GM18873 (cell line): ENCODE data around the gene TMEM178B.

ENCODE experiments used
- ATAC-seq: cut with Tn5 transposase; IDR thresholded peaks from one replicate; pipeline ENCODE4 v1.9.1; 2021; ENCODE audit warnings: mild to moderate bottlenecking, moderate library complexity, moderate number of reproducible peaks; ENCODE audit not compliant: unreplicated experiment, low FRiP score

TMEM178B gene

DNA sequence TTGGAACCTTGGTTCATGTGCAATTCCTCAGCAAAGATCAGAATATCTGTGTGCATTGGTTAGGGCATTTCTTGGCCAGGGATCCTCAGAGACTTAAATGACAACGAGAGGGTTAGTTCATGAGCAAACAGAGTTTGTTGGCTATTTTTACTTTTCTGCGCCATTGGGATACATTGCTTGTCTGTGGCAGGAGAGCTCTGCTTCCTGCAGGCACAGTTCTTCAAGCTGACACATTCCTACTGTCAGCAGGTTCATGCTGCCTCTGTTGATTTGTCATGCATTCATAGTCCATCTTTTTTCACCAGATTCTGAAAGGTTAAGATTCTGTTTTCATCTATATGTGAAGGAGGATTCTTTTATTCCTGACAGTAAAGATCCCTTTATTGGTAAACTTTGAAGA, 139.4 kb downstream of the TMEM178B start:
- no peak for ATAC-seq

DNA sequence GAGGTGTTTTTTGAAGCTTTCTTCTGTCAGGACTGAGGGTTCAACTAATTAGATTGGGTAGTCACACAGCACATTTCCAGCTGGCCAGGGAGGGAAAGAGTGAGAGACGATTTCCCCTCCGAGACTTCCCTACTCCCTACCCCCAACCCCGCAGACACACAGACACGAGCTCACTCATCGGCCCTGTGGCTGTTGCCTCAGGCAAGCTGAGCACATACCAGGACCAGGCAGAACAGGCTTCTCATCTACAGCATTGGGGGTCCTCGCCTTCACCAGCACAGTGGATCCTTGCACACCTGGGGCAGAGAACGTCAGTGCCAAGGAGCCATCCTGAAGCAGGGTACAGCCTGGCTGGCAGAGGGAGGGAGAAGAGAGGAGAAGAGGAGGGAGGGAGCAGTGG, 144.1 kb downstream of the TMEM178B start:
- no peak for ATAC-seq

DNA sequence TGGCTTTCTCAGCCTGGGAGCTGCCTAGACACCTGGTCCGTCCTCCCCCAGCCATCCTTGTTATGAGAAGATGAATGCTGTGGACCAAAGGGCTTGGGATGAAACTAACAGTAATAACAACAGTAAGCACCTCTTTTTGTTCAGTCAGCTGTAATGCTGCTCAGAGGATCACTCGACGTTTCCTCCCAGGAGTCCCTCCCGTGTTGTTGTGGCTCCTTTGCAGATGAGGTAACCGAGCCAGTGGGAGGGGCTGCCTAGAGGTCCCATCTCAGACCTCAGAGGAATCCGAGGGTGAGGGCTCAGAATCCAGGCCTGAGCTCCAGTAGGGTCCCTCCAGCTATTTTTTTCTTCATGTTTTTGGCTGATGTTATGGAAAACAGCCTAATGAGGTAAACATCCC, 145.1 kb downstream of the TMEM178B start:
- ATAC-seq, result no peak

DNA sequence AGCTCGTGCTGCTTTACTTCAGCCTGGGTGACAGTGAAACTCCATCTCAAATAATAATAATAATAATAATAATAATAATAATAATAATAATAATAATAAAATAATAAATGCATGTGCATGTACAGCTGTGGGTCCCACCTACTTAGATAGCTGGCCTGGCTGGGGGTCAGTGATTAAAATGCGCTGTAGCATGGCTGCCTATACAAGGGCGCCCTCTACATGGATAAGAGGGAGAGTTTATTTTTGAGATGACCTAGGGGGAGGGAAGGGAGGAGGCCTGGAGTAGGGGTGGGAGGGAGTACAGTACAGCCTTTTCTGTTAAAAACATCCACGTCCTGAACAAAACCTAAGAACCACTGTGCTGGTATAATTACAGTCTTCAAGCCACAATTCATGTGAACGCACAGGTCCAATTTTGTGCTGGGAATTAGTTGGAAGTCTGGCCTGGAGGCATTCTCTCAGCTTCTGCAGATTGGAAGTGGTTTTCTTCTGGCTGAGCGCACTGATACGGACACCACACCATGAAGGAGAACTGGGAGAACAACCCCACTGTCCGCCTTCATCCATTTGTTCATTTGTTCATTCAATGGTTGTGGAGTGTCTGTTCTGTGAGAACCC, 146.5 kb downstream of the TMEM178B start:
- ATAC-seq, result no peak

DNA sequence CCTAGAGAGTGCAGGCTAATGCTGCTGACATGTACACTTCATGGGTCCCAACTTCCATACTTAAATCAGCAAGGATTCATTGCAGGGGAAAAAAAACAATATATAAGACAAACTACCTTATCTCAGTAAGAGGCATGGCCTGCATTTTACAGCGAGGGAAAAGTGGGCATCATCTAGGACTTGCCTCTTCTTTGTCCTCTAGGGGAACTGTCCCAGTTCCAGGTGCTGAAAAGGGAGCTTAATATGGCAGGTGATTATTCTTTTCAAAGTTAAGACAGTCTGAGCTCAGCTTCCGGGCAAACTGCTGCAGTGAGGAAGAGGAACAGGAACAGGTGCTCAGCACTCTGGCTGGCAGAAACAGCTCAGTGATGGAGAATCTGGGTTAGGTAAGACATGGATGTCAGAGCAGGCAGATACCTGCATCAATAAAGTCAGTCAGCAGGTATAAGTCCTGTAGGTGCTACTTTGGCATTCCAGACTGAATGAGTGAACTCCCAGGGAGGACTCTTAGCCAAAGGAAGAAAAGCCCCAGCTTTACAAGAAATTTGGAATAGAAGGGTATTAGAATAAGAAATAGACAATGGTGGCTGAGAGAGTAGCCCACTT, 147.2 kb downstream of the TMEM178B start:
- no peak for ATAC-seq

DNA sequence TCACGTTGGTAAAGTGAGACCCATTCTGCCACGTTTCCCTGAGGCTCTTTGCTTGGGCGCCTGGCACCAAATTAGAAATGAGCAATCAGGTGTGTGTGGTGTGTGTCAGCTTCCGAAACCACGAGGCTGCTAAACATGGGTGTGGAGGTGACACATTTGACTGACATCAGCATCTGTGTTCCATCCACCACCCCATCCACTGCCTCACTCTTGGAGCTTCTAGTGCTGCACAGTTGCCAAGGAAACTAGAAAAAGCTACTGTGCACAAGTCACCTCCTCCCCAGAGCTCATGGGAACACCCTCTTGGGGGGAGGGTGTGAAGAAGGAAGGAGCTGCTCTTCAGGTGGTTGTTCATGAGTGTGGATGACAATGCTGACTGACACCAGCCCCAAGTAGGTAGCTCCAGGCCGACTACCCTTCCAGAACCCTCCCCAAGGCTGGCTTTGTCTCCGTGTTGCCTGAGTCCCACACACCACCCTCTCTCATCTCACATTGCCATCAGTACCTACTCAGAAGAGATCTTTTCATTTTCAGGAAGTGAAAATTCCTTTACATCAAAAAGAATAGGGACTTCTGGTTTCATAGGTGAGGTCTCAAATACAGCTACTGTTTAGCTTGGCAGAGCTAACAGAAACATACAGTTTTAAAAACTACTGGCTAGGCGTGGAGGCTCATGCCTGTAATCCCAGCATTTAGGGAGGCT, 152.2 kb downstream of the TMEM178B start:
- no peak for ATAC-seq

DNA sequence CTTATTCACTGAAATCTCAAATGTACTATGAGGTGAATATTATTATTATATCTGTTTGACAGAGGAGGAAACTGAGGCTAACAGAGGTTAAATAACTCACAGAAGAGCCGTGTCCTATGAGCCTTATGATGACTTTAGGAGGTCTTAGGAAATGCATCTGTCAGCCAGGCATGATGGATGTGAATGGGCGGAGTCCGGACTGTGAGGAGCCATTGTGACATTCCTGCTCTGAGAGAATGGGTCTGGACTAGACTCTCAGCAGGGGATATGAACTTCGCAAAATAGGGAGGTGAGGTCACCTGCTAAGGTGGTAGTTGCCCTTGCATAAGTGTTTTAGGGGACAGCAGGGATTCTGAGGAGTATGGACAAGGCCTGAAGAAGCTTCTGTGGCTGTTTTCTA, 153.6 kb downstream of the TMEM178B start:
- no peak for ATAC-seq

DNA sequence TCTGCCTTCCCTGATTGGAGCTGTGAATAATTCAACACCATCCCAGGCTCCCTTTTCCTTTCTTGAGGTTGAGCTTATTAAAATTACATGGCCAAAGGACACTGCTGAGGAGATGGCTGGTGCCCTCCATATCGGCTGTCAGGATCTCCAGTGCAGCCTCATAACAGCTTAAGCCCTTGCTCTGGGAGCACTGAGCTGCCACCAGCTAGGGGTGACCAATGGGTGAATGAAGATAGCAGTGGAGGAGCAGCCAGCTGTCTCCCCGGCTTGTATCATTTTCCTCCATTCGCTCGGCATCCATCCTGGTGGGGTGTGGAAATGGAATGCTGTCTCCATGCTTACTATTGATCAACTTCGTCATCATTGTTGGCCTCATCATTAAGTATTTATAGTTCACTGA, 154.6 kb downstream of the TMEM178B start:
- ATAC-seq, result no peak

DNA sequence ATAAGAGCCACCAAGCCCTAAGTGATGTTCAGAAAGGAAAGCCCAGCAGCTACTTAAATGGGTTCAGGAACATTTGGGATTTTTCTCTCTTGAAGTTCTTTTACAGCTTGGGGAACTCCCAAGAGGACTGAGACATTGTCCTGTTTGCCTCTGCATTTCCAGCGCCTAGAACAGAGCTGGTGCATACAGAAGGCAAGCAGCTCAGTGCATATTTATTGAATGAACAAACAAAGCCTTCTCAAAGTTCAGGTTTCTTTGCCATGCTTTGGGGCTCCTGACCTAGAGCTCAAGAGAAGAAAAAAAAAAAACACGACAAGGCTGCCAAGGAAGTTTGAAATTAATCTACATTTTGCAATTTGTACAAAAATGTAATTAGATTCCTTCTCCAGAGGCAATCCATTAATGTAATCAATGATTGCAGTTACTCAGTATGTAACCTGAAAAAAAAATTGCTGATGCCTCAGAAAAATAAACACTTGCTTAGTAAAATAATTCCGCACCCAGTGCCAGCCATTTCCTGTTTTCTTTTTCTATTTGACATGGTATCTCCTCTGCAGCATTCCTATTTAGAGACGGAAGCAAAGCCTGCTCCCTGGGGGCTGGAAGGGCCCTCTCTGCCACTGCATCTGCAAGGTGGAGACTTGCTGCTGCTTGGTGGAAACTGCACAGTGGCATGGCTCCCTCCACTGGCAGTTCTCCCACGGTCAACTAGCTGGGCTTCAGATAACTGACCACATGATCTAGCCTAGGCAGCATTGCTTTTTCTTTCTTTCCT, 157.3 kb downstream of the TMEM178B start:
- ATAC-seq, result no peak

DNA sequence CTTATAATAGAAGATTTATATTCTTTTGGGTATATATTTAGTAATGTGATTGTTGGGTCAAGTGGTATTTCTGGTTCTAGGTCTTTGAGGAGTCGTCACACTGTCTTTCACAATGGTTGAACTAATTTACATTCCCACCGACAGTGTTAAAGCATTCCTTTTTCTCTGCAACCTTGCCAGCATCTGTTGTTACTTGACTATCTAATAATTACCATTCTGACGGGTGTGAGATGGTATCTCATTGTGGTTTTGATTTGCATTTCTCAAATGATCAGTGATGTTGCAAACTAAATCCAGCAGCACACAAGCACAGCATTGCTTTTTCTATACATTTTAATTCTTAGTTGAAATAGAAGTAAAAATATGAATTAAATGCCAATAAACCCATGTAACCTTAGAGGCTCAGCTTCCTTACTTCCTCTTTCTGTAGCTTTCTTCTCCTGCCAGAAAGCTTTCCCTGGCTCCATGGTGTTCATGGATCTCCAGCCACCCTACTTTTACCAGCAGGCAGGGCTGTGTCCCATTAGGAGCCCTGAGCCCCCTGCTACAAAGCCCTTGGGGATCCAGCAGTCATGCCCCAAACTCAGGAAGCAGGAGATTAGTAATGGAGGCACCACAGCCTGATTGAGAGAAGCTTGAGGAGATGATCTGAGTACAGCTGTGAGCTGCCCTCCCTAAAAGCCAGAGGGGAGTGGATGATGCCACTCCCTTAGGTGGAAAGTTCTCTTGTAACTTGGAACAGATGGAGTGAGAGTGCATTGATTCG, 158.6 kb downstream of the TMEM178B start:
- ATAC-seq, result no peak

DNA sequence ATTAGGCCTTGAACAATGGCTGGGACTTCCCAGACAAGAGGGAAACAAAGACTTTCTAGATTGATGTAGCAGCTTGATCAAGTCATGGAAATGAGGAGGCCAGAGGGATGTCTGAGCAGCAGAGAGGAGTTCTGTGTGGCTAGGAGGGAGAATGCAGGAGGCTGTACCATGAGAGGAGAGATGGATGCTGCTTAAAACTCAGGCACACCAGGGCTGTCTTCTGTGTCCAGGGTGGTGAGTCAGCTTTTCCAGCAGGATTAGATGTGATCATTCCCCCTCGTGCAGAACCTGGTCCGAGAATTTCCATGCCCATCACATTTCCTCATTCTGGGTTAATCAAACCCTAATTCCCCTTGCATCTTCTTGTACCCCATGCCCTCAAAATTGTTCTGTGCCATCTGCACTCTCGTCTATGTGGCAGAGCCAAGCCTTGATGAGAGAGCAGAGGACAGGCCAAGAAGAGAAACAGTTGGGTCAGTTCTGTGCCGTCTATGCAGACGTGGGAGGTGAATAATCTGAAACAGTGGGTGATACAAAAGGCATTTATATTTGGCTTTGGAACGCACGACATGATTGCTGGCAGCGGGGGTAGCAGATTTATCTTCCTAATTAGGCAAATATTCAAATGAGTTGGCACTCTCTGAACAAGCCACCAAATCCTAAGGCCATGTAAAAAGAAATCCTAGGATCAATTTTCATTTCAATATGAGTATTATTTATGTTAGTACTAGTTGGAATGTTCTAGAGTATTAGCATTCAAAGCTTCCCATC, 160.7 kb downstream of the TMEM178B start:
- no peak for ATAC-seq

DNA sequence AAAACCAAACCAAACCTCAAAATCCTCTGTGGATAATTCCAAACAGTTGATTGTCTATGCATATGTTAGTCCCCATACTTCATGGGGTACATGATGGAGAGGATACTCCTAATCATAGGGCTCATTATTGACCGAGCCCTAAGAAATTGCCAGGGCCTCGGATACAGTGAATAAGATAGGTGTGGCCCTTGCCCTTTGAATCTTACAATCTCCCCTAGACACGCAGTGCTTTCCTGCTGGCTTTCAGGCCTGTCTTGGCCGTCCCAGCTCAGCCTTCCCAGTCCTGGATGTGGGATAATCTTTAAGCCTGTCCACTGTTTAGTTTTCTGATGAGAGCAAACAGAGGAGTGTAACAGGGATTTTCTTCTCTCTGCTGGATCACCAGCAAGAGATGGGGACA, 161.8 kb downstream of the TMEM178B start:
- ATAC-seq, result no peak

DNA sequence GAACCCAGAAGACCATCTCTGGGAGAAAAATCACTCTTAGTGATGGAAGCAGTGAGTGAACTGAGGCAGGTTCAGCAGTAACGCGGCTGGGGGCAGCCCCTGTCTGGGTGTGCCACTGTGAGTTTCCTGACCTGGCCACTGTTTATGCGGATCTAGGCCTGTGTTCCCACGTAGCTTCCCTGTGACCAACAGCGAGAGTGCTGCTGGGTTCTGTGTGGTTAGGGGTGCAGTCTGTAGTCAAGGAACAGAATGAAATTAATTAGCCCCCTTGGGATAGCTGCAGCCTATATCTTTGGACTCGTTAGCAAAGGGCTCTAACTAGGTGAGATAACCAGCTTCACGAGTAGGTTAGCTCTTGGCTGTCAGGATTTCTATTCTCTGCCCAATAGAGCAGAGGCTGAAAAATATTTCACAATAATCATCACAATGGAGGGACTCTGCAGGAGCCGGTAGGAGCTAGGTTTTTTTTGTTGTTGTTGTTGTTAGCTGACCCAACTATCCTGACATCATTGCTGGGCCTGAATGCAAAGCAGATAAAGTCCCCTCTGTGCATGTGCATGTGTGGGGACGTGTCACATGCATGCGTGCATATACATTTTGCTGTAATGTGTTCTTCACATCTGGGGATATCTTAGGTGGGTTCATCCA, 164.9 kb downstream of the TMEM178B start:
- no peak for ATAC-seq

DNA sequence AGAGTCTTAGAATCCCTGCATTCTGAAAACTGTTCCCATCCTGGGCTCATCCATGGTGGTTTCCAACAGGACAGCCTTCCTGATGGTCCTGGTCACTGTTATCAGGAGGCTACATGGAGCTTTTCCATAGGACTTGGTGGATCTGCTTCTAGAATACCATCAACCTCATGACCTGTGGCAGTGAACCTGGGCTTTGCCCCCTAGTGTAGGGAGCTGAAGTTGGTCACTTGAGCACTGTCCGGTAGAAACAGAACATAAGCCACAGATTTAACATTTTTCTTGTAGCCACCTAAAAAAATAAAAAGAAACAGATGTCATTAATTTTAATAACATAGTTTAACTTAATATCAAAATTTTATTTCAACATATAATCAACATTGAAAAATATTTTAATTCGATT, 165.8 kb downstream of the TMEM178B start:
- no peak for ATAC-seq

DNA sequence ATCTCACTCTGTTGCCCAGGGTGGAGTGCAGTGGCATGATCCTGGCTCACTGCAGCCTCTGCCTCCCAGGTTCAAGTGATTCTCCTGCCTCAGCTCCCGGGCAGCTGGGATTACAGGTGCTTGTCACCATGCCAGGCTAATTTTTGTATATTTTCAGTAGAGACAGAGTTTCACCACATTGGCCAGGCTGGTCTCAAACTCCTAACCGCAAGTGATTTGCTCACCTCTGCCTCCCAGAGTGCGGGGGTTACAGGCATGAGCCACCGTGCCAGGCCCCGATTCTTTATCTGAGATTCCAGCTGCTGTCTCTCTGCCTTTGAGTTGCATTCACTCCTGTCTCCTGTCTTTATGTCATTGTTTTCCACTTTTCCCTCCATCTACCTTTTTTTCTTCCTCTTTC, 168.7 kb downstream of the TMEM178B start:
- no peak for ATAC-seq

DNA sequence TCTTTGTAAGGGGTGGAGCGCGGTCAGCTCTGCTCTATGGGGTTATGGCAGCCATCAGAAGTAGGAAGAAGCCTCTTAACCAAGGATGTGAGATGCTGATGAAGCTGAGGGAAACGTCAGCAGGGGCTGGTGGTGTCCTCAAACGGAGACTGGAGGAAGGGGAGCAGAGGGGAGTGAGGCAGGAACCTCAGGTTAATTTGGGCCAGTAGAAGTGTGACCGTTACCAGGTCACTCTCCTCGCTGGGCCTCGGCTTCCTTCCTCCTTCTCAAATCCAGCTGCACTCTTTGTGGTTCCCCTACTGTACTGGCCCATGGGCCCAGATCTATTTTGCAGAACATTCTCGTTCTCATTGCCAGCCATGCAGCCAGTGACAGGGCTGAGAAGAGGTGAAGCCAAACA, 169.5 kb downstream of the TMEM178B start:
- no peak for ATAC-seq

DNA sequence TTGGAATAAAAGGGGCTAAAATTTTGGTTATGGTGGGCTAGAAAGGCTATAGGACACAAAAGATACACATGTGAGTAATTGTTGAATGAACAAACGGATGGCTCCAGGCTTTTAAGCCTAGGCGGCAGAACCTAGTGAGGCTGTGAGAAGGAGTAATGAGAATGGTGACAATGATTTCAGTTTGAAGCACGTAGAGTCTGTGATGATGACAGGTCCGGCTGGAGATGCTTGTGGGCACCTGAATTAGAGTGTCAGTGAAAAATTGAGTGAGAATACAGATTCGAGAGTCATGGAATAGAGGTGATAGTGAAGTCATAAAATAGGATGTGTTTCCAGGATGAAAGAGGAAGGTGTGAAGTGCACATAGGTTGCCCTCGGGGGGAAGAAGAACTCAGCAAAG, 170.6 kb downstream of the TMEM178B start:
- no peak for ATAC-seq

DNA sequence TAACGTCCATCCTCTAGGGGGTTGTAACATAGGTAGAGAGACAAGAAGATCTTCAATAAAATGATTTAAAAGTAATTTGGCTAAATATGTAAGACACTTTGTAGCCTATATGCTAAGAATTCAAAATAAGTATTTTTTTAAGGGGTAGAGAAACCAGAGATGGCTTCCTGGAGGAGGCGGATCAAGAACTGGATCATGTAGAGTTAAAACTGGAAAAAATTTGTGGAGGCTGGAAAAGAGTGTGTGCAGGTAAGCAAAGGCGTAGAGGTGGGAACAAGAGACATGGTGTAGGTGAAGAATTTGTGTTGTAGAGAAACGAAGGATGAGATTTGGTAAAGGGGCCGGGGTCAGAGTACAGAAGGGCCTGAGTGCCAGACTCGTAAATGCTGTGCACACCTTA, 172.6 kb downstream of the TMEM178B start:
- no peak for ATAC-seq

DNA sequence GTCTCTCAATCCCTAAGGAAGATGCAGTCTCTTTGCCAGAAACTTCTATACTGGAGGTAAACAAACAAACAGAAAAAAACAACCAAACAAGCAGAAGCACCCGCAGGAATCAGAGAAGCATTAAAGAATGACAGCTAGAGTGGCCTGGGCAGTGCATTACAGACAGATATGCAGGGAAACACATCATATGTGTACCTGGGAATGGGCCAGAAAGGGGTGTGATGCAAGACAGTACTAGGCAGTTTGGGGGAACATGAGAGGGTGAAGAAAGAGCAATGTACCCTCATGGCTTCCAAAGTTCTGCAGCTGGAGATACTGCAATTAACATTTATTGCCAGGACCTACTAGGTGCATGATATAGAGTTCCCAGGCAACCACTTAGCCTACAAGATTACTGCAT, 177.3 kb downstream of the TMEM178B start:
- ATAC-seq, result no peak
